Endothelial cell of umbilical vein (primary cell): ENCODE measurements around the gene LMF2. TPM values are rescaled to one million over a fixed set of nuclear protein-coding genes. Genes with fewer than 3 reads are reported as not detected.

ENCODE experiments used
- BruUV-seq: library from RNA; stranded (reverse); fragments of 400-500 nt; replicated peaks from 2 replicates; lab custom pipeline; 2021; lab: Mats Ljungman, UMichigan
- CTCF ChIA-PET: fragments of 300-600, 350-600 bp; sonication (Branson Sonifier 250); formaldehyde crosslinking; loops from one replicate; lab custom pipeline; 2021; ENCODE audit warnings: antibody characterized with exemption, inconsistent platforms; lab: Charles Lee
- POLR2A ChIA-PET: fragments of 300-600, 350-600 bp; sonication (Branson Sonifier 250); formaldehyde crosslinking; loops from one replicate; lab custom pipeline; 2021; ENCODE audit warnings: antibody characterized with exemption, inconsistent platforms; lab: Charles Lee
- DNase-seq: peaks from one replicate; pipeline ENCODE4 v3.0.0-alpha.2; 2011; ENCODE audit warnings: low read depth, low spot score
- FAIRE-seq: peaks from 2 replicates; lab custom pipeline; 2011; peaks lifted over from hg19 to GRCh38; lab: Jason Lieb, UNC
- H2AFZ ChIP-seq: 2 replicates; pipeline ENCODE4 v1.6.0; 2012; ENCODE audit warnings: low read depth, low read length, control low read depth, inconsistent platforms
- H3K27ac ChIP-seq: 2 replicates; pipeline ENCODE4 v1.5.1; 2011; ENCODE audit warnings: low read depth, mild to moderate bottlenecking, control low read depth, low read length, moderate library complexity; ENCODE audit not compliant: insufficient read depth
- H3K27me3 ChIP-seq, 2 experiments: 2 replicates each; pipeline versions ENCODE4 v1.6.0 to v1.6.1; 2011; ENCODE audit warnings: low read length in 2 of 2, mixed read lengths in 1 of 2; ENCODE audit not compliant: control insufficient read depth in 2 of 2, insufficient read depth in 2 of 2
- H3K36me3 ChIP-seq, 2 experiments: 2 replicates in 1 of 2; 3 replicates in 1 of 2; pipeline ENCODE4 v1.5.1; 2011; ENCODE audit warnings: low read length in 2 of 2, mild to moderate bottlenecking in 1 of 2, moderate library complexity in 1 of 2; ENCODE audit not compliant: control insufficient read depth in 2 of 2, insufficient read depth in 2 of 2; ENCODE audit errors: extremely low read depth in 1 of 2
- H3K4me1 ChIP-seq: 3 replicates; pipeline ENCODE4 v1.5.1; 2011; ENCODE audit warnings: mild to moderate bottlenecking, low read length; ENCODE audit not compliant: control insufficient read depth, insufficient read depth; ENCODE audit errors: extremely low read depth
- H3K4me2 ChIP-seq: 2 replicates; pipeline ENCODE4 v1.6.1; 2011; ENCODE audit warnings: low read length, control low read depth, mixed read lengths; ENCODE audit not compliant: insufficient read depth
- H3K4me3 ChIP-seq, 3 experiments: fragments of 200-600 bp in 1 of 3; sonication (generic), shearing (Covaris generic) in 1 of 3; replicated peaks in 1 of 3; 2 replicates each; pipeline ENCODE4 v1.5.1; 2011 to 2016; ENCODE audit warnings: control low read depth in 3 of 3, low read length in 3 of 3, mild to moderate bottlenecking in 2 of 3, inconsistent platforms in 1 of 3, low read depth in 1 of 3, moderate library complexity in 1 of 3; ENCODE audit not compliant: insufficient read depth in 1 of 3
- H3K79me2 ChIP-seq: 2 replicates; pipeline ENCODE4 v1.6.0; 2012; ENCODE audit warnings: low read length, inconsistent platforms; ENCODE audit not compliant: control insufficient read depth, insufficient read depth
- H3K9ac ChIP-seq: replicated peaks from 2 replicates; pipeline ENCODE3; 2011; ENCODE audit warnings: low read length, control low read depth; ENCODE audit not compliant: insufficient read depth; ENCODE audit errors: extremely low read depth
- H3K9me1 ChIP-seq: replicated peaks from 3 replicates; pipeline ENCODE4 v1.6.0; 2011; ENCODE audit warnings: mild to moderate bottlenecking, low read length; ENCODE audit not compliant: control insufficient read depth, insufficient read depth; ENCODE audit errors: extremely low read depth
- H3K9me3 ChIP-seq: replicated peaks from 2 replicates; pipeline ENCODE4 v1.5.1; 2012; ENCODE audit warnings: low read length, inconsistent platforms; ENCODE audit not compliant: control insufficient read depth, insufficient read depth
- H4K20me1 ChIP-seq: replicated peaks from 2 replicates; pipeline ENCODE3; 2011; ENCODE audit warnings: mild to moderate bottlenecking, low read length; ENCODE audit not compliant: control insufficient read depth, insufficient read depth; ENCODE audit errors: extremely low read depth
- CTCF ChIP-seq, 2 donors: IDR thresholded peaks; 1 replicate in 1 of 2; 2 replicates in 1 of 2; pipeline ENCODE4 v1.5.1; 2011; ENCODE audit warnings: low read length in 2 of 2, mild to moderate bottlenecking in 2 of 2, moderate library complexity in 2 of 2, control low read depth in 1 of 2, inconsistent platforms in 1 of 2, low read depth in 1 of 2; ENCODE audit not compliant: insufficient read depth in 1 of 2; ENCODE audit errors: extremely low read depth in 1 of 2
- EZH2 ChIP-seq: IDR thresholded peaks from 2 replicates; pipeline ENCODE4 v1.6.1; 2012; ENCODE audit warnings: borderline replicate concordance, low read depth, mild to moderate bottlenecking, moderate library complexity, low read length, inconsistent platforms; ENCODE audit not compliant: severe bottlenecking
- FOS ChIP-seq: IDR thresholded peaks from 2 replicates; pipeline ENCODE4 v1.6.1; 2011; ENCODE audit warnings: mild to moderate bottlenecking, low read length, moderate library complexity, borderline replicate concordance; ENCODE audit not compliant: insufficient read depth
- GATA2 ChIP-seq: IDR thresholded peaks from 2 replicates; pipeline ENCODE4 v1.7.0; 2011; ENCODE audit warnings: low read depth, mild to moderate bottlenecking, moderate library complexity, mixed read lengths, low read length; ENCODE audit not compliant: insufficient read length, insufficient read depth
- JUN ChIP-seq: IDR thresholded peaks from 2 replicates; pipeline ENCODE4 v1.6.1; 2011; ENCODE audit warnings: borderline replicate concordance, low read depth; ENCODE audit not compliant: insufficient read length, insufficient read depth
- MAX ChIP-seq: IDR thresholded peaks from 2 replicates; pipeline ENCODE4 v1.6.1; 2011; ENCODE audit not compliant: insufficient read depth, insufficient read length
- MYC ChIP-seq: IDR thresholded peaks from one replicate; pipeline ENCODE4 v1.6.1; 2011; ENCODE audit warnings: mild to moderate bottlenecking, low read depth, low read length
- POLR2A ChIP-seq: IDR thresholded peaks from 2 replicates; pipeline ENCODE4 v1.6.1; 2012; ENCODE audit warnings: low read depth, mild to moderate bottlenecking, control low read depth, low read length
- POLR2AphosphoS5 ChIP-seq: IDR thresholded peaks from 2 replicates; pipeline ENCODE4 v1.6.1; 2012; ENCODE audit warnings: low read depth, mild to moderate bottlenecking, control low read depth, low read length, moderate library complexity; ENCODE audit not compliant: insufficient read depth
- dilution Hi-C: fragments of 300-500 bp; cut with MboI; formaldehyde crosslinking; loops from one replicate; pipeline ENCODE4 v1.15.0; 2019; ENCODE audit warnings: low sequenced_read_pairs; ENCODE audit not compliant: extremely low pct_ligation_motif_present
- intact Hi-C: fragments of 100-400 bp; cut with micrococcal nuclease; formaldehyde crosslinking; loops from one replicate; pipeline ENCODE4 v1.10.0; 2022
- polyA plus RNA-seq, 4 experiments: library from polyadenylated mRNA; depleted of rRNA in 3 of 4; stranded (reverse) in 3 of 4; unstranded in 1 of 4; fragments of >200 nt; gene quantifications; 2 replicates each; pipeline versions ENCODE4 v1.2.1 to v1.2.3, GENCODE V29; 2011 to 2012; ENCODE audit warnings: missing spikeins in 1 of 4
- total RNA-seq: library from RNA; stranded (reverse); gene quantifications from 2 replicates; pipeline ENCODE4 v1.2.3, GENCODE V29; 2021

The LMF2 gene
- total and polyA plus RNA-seq, 2 donors (not counting 3 experiments of a cell fraction or from before 2014, with no cell fraction given), result 89.7 to 112 TPM

- BruUV-seq, result no TSS peak
- H3K9me1 ChIP-seq, result no peaks in the 10 kb centered on the region
- H3K9ac ChIP-seq, result no peak overlapping the region
- H2AFZ ChIP-seq, result no peak overlapping the region
- no peaks in the 10 kb centered on the region for H3K27me3 ChIP-seq
- no peak for DNase-seq
- no peaks in the 10 kb centered on the region for H4K20me1 ChIP-seq
- ChIA-PET POLR2A (no interaction called here), CTCF (interaction anchor here (1.4 kb wide), 1 partner anchor 9 kb away, joined by 5 read pairs; the partner anchor contains the start of gene SCO2)
- intact Hi-C loops, result no loop called here
- no peak overlapping the region for H3K4me3 ChIP-seq
- H3K9me3 ChIP-seq, result no peaks in the 10 kb centered on the region
- peaks cover 15% of the 10 kb centered on the region for H3K79me2 ChIP-seq
- TF ChIP-seq MYC (no peak), MAX (no peak), EZH2 (no peak), CTCF (IDR thresholded peaks at IDR 0.05; ENCODE audit: extremely low read depth in 1 of 2, insufficient read depth in 1 of 2, low read depth in 1 of 2, low read length in 2 of 2) (no peak), POLR2A (no peak), POLR2AphosphoS5 (no peak), FOS (no peak), GATA2 (no peak), JUN (no peak)
- no peak for FAIRE-seq
- H3K4me1 ChIP-seq, result peaks cover 3% of the 10 kb centered on the region
- dilution Hi-C loops, result no loop called here
- peaks cover 0 to 9% of the 10 kb centered on the region in 2 experiments for H3K36me3 ChIP-seq
- H3K4me2 ChIP-seq, result no peak overlapping the region
- no peak overlapping the region for H3K27ac ChIP-seq
Observed at GRCh38 chr22:50516891-50517290, 9.4 kb upstream of the LMF2 start.
